Activated CD4-positive, alpha-beta T cell treated with anti-CD3 and anti-CD28 coated beads, Interleukin-2, amount 50 U/mL, for 48 hours (primary cell): ENCODE measurements around the gene RAD50.
"Not testable (repeated sequence)": the region's sequence is repeated elsewhere in the genome, so short reads cannot be mapped to it uniquely, and the experiment has no call there.

Experiments used
- DNase-seq, 2 experiments: peaks; one replicate each; pipeline ENCODE4 v3.0.0-alpha.2; 2020

The RAD50 gene

GRCh38 chr5:132556763-132557477 lies at the start of gene RAD50:
Gene RAD50 (plus strand): TSS chr5:132556977. CDS start chr5:132557325, 348 bp downstream.
- DNase-seq = peak; percentile 93 to 95

DNA sequence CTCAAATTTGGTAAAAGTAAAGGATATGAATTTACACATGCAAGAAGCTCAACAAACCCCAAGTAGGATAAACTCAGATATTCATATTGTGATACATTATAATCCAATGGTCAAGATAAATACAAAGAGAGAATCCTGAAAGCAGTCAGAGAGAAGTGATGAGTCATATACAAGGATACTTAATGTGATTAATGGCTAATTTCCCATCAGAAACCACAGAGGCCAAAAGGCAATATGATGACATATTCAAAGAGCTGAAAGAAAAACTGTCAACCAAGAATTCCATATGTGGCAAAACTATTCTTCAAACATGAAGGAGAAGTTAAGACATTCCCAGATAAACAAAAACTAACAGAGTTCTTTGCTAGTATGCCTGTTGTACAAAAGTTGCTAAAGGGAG lies 46.7 kb upstream of the RAD50 start:
- no peak for DNase-seq

- not testable (repeated sequence) for DNase-seq
Observed at GRCh38 chr5:132513618-132514336, 43.0 kb upstream of the RAD50 start.

GRCh38 chr5:132522067-132522466 lies 34.7 kb upstream of the RAD50 start:
- DNase-seq = not testable (repeated sequence)

DNA sequence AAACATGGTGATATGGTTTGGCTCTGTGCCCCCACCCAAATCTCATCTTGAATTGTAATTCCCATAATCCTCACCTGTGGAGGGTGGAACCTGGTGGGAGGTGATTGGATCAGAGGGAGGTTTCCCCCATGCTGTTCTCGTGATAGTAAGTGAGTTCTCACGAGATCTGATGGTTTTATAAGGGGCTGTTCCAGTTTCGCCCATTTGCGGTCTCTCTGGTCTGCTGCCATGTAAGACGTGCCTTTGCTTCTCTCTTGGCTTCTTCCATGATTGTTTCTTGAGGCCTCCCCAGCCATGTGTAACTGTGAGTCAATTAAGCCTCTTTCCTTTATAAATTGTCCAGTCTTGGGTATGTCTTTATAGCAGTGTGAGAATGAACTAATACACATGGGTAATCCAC lies 31.9 kb upstream of the RAD50 start:
- DNase-seq = not testable (repeated sequence)

GRCh38 chr5:132525299-132525724 lies 31.5 kb upstream of the RAD50 start:
- DNase-seq = peak in 1 of 2 experiments; percentile 23

DNA sequence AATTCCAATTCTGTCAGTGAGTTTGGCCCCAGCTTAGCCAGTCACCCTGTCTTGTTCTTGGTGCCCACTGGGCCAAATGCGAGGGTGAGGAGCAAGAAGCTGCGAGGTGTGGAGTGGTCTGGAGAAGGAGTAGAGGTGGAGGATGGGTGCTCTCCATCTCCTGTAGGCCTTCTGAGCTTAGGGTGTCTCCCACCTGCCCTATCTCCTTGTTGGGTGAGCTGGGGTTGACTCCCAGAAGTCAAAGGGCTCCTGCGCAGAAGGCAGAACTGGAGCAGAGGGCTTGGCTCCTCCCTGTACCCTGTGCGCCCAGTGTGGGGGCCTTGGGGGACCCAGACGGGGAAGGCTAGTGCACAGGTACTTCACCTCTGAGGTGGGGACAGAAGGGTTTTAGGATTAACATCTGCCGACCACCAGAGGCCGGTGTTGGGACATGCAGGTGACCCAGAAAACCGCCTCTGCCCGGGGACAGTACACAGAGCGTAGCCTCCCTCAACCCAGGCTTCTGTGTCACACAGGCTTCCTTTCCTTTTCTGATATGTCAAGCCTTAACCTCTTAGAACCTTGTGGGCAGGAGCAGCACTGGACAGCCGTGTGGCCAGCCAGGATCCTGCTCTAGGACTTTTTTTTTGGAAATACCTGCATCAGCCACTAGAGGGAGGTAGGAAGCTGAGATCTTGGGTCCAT lies 30.3 kb upstream of the RAD50 start:
- peak; percentile 26 to 49 for DNase-seq

DNA sequence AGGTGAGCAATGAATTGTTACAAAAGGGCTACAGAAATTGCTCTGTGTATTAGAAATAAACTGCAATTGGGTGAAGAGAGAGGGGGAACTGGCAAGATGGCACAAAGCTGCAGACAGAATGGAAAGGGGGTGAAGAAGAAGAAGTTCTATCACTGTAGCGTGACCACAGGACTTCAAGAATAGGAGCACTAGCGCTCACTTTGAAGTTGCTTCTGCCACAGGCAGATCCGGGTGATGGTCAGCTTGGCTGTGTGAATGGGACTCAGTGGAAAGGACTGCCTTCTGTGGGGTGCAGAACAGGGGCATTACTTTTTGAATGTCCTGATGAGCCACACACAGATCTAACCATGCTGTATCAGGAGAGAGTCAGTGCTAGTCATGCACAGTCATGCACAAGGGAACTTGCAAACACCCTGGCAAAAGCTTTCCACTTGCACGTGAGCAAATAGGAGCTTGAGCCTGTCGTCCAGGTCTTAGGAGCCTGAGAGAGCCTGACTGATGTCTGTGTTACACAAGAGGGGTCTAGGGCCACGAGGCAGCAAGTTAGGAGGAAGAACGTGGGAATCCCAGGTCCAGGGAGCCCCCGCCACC lies 29.7 kb upstream of the RAD50 start:
- DNase-seq = no peak

DNA sequence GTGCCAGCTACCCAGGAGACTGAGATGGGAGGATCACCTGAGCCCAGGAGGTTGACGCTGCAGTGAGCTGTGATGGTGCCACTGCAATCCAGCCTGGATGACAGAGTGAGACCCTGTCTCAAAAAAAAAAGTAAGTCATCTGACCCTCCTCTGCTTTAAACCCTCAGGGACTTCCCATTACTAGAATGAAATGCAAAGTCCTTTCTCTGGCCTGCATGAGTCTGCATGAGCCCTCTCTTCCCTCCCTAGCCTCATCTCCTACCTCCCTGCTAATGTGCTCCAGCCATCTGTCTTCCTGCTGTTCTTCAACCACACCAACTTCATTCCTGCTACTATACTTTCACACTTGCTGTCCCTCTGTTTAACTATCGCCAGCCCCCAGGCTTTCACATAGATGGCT lies 28.8 kb upstream of the RAD50 start:
- DNase-seq = no peak

DNA sequence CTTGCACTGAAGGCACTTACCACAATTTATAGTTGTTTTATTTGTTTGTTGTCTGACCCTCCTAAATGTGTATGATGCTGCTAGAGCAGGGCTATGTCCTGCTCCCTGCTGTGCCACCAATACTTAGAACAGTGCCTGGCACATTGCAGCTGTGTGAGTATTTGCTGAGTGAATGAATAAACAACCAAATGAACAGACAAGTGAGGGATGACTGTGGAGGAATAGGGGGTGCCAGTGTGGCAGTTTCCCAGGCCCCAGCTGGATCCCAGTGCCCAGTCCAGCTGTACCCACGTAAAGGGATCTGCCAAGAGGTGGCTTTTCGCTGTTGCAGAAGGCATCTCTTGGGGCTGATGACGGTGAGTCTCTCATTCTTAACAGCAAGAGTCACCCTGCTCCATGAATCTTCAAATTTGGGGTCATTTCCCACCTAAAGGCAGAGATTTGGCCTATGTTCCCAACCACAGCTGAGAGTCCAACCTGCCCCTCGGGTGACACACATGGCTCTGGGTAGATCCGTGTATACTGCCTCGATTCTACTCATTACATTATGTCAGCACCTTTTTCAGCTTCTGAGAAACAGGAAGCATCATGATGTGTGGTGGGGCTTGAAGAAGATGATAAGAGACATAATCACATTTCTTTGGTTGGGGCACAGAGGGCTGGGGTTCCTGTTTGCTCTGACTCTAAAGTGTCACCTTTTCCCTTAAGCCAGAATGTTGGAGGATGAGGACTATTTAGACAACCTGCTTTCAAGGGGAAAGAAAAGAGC lies 27.7 kb upstream of the RAD50 start:
- peak in 1 of 2 experiments; percentile 11 for DNase-seq

- DNase-seq = no peak
Observed at GRCh38 chr5:132530946-132531345, 25.8 kb upstream of the RAD50 start.

- DNase-seq = no peak
Observed at GRCh38 chr5:132539716-132540115, 17.1 kb upstream of the RAD50 start.

DNA sequence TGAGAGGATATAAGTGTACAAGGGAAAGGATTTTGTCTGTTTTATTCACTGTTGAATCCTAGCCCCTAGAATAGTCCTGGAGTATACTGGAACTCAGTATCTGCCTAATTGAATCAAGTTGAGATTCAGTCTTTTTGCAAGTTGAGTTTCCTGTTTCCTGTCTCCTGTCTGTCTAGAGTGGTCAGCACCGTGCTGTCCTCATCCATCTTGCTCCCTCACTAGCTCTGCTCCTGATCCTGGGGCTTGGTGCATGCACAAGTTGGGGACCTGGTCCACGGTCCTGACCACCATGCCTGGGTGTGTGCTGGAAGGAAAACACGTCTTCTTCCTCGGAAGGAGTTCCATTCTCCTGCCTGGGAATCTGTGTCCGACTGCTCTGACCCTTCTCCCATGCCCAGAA lies 16.6 kb upstream of the RAD50 start:
- no peak for DNase-seq

GRCh38 chr5:132540764-132541163 lies 16.0 kb upstream of the RAD50 start:
- DNase-seq = no peak

DNA sequence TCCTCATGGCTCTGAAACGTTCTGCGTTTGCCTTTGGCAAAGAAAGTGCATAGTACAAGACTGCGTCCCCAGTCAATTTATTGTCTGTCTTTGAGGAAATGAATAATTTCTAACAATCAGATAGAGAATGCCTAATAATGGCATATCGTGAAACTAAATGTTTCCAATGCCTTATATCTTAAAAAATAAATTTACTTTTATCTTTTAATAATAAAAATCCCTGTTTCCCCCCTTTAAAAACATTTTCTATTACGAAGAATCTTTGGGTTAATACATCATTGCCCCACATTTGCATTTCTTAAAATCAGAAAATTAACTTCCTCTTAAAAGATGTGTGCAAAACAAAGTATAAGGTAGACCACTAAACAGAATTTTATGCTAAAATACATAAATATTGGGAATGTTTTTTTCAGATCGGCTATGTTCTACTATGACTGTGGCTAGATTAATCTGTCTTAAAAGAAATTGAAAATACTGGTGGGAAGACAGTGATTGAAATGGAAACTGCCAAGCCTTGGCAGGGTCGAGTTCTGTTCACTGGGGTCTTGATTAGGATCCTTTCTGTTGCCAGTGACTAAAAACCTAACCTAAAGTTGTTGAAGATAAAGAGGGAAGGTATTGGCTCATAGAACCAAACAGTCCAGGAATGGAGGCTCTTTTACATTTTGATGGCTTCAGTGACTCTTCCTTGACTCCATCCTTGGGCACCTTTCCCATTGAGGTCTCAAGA lies 13.1 kb upstream of the RAD50 start, which contains the start of gene IL5:
Gene IL5 (minus strand): TSS at position 51 of the 730 bp plus-strand sequence. CDS start 44 bp downstream, at position 7.
- no peak for DNase-seq

- peak; percentile 65 to 77 for DNase-seq
Observed at GRCh38 chr5:132546108-132546507, 10.7 kb upstream of the RAD50 start.

GRCh38 chr5:132547269-132547668 lies 9.5 kb upstream of the RAD50 start:
- no peak for DNase-seq

- DNase-seq = not testable (repeated sequence)
Observed at GRCh38 chr5:132548834-132549233, 7.9 kb upstream of the RAD50 start.

DNA sequence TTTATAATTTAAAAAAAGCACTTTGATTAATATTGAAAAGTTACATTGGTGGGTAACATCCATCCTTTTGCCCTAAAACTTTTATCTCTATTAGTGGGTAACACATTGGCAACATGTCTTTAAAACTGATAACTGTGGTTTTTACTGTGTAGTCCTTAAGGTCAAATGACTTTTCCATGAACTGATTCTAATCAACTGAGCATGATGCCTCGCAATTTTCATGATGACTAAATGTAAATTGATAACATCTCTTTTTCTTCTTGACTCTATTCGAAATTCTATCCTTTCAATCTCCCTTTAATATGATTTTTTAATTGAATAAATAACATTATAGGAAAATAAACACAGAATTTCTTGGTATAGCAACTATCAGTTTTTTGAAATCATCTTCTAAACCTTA lies 7.2 kb upstream of the RAD50 start:
- no peak for DNase-seq

DNA sequence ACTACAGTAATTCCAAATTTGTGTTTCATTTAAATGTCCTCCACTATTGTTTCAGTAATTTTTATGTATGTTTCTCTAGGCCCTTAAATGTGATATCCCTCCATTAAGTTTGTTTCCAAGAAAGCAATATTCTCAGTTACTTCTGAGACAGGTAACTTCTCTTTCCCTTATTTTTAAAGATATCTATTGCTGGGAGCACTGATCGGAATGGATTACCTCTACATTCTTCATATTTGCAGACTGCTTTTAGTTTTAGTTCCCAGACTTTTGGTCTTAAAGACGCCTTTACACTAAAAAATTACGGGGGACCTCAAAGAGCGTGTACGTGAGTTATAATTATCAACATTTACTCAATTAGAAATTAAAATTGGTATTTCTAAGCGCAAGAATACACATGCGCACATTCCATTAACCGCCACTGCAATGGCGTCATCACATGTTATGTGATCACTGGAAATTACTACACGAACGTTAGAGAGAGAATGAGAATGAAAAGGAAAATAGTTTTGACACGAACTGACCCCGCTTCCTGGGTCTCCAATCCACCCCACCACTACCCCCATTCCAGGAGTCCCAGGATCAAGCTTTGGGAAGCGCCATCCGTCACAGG lies 519 bp upstream of the RAD50 start:
- no peak for DNase-seq

DNA sequence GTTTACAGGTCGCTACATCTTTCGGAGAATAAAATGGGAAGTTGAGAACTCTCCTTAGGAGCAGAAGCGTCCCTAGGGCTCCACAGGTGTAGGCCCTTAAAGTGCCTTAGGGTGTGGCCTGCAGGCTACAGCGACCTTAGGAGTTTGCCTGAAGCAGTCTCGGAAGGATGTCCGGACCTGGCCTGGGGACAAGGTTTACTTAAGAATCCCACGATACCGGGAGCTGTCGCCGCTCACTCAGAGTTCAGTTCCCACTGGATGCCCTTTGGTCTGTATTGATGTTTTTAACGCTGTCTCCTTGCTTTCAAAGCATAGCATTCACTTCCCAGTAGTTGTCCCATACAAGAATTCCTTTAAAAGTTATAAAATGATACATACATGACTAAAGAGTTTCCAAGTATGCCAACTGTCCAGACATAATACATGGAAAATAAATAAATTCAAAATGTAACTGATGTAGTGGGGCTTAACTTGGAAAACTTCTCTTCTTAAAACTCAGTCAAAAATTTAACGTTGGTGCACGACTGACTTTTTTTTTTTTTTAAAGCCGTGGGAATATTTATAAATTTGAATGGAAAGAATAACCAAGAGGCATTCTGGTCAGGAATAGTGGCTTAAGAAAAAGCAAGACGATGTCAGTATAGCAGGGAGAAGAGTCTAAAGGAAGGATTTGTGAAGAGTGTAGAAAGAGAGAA lies 848 bp downstream of the RAD50 start:
- DNase-seq = peak; percentile 50 to 52
